ENCODE data around the gene BORCS6.

The BORCS6 gene

GRCh38 chr17:8146381-8147140, 43.4 kb downstream of the BORCS6 start:
- intact Hi-C loops (cut with DNase I): no loop called here
- DNase-seq: peak in 2 of 10 donors; percentile 42 to 45

DNA sequence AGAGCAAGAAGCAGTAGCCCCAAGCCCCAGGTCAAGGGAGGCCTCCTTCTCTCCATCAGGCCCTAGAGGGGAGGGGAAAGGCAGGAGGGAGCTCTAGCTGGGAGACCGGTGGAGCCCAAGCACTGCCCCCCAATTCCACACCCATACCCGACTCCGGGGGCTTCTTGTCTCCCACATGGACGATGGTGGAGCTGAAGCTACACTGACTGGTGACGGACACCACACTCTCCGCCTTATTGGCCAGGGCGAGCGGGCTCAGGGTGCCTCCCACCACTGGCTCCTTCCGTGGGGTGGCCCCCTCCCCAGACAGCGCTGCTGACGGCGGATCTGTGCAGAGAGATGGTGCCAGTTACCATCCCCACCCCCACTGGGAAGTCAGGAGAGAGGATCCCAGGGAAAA, 44.2 kb downstream of the BORCS6 start:
- intact Hi-C loops (cut with DNase I): no loop called here
- DNase-seq: peak in 3 of 10 donors; percentile 38 to 67 (median 61)

GRCh38 chr17:8144401-8145231, 45.4 kb downstream of the BORCS6 start:
- DNase-seq: peak in 3 of 10 donors; percentile 53 to 66 (median 59)
- intact Hi-C loops (cut with DNase I): no loop called here

GRCh38 chr17:8143581-8144400, 46.2 kb downstream of the BORCS6 start:
- peak in 2 of 10 donors; percentile 47 to 76 for DNase-seq
- intact Hi-C loops (cut with DNase I): no loop called here

DNA sequence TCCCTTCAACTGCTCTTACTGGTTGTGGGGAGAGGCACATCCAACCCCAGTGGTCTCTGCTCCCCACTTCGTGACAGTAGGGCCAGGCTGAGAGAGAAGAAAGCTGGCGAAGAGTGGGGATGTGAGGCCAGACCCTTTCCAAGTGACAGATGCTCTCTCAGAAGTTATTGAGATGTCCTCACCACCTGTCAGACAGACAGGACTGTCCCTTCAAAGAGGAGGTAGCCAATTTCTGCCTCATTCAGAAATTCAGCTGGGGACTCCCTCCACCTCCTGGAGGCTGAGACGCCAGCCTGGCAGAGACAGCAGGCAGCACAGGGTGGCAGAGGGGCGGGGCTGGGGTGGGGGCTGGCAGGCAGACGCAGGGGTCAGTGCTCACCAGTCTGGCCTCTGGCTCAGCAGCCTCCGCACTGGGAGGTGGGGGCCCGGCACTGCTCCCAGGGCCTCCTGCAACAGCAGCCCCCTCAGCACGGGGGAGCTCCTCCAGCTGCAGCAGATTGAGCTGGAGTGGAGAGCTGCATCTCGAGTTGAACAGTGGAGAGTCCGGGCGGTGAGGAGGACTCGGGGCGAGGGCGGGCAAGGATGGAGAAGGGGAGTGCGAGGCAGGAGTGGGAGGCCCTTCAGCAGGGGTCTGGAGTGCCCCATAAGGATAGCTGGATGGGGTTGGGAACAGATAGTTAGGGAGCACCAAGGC, 46.9 kb downstream of the BORCS6 start:
- peak in 2 of 10 donors; percentile 50 to 62 for DNase-seq
- intact Hi-C loops (cut with DNase I): no loop called here

DNA sequence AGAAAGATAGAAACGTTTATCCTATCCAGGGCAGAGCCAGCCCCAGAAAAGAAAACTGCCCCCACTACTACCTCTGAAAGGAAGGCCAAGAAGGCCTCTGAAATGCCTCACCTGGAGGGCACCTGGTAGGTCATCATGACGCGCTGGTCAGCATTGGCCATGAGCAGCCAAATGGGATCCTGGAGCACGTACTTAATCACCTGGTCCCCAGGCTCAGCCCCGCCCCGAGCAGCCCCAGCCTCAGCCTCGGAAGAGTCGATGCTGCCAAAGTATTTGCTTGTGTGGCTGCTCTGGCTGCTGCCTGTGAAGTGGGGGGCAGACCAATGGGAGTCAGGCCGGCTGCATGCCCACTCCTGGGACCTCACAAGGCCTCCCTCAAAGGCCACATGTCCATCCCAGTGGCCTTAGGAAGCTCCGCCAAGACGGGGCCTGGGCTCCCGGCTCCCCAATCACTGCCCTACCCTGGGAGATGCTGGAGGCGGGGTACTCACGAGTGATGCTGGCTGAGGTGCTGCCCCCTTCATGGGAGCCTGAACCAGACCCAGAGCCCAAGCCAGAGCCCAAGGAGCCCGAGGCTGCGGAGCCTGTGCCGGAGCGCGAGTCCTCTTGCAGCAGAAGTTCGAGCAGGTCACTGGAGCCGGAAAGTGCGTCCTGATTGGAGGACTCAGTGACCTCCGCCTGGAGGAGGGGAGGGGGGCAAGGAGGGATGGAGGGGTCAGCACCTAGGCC, 47.7 kb downstream of the BORCS6 start:
- intact Hi-C loops (cut with DNase I): no loop called here
- DNase-seq: peak in 2 of 10 donors; percentile 45 to 51

GRCh38 chr17:8141741-8142140, 48.2 kb downstream of the BORCS6 start:
- DNase-seq: peak in 1 of 10 donors; percentile 52
- intact Hi-C loops (cut with DNase I): no loop called here

- peak in 2 of 10 donors; percentile 19 to 42 for DNase-seq
- intact Hi-C loops (cut with DNase I): no loop called here
These were observed 48.9 kb downstream of the BORCS6 start for GRCh38 chr17:8141045-8141444.

- peak in 3 of 10 donors; percentile 26 to 85 (median 67) for DNase-seq
- intact Hi-C loops (cut with DNase I): no loop called here
These were observed 49.6 kb downstream of the BORCS6 start for GRCh38 chr17:8140065-8141029.

DNA sequence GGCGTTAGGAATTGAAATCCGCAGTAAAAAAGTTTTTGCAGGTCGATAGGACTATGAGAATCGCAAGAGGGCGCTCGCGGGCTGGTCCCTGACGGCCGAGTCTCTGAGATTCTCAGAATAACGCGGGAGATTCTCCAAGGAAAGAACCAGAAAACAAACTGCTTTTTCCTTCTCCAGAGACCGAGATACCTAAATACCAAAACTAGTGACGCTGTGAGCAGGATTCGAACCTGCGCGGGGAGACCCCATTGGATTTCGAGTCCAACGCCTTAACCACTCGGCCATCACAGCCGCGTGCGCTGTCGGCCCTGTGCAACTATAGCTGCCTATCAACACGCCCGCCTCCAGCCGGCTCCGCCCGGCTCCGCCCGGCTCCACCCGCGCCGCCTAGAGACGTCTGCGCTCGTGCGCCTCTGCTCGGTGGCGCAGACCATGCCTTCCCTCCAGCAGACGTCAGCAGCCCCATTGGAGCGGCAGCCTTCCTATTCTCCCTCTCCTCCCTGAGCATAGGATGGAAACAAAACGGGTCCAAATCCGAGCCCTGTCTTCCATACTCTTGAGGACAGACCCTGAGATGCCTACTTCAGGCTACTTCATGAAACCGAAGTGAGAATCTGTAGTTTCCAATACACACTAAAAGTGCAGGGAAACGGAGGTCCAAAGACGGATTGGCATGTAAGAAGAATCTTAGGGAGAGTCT, 51.2 kb downstream of the BORCS6 start:
- peak; percentile 85 to 99 (median 92) for DNase-seq
- intact Hi-C loops (cut with DNase I): loop anchor here (1.0 to 2.0 kb wide), 2 partner anchors 14 to 17 kb away; partner anchors contain the start of gene HES7

DNA sequence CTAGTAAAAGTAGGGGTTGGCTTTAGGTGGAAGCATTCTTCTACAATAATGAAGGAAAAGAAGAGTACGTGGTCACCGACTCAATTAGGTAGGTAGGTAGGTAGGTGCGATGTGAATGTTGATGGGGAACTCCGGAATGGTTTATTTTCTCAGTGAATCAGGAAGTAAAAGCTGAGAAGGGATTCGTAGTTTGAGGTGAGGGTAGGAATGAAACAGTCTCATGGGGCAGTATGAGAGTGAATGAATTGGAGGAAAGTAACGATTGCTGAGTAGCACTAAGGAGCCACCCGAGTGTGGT, 51.7 kb downstream of the BORCS6 start:
- DNase-seq: no peak
- intact Hi-C loops (cut with DNase I): loop anchor here (1.0 to 2.0 kb wide), 2 partner anchors 14 to 18 kb away; partner anchors contain the start of gene HES7

Data from posterior cingulate gyrus (tissue), 11 donors.